ENCODE measurements around the gene GMEB2.
A peak's percentile ranks its signal among the peaks of the same experiment; 100 is the strongest.

Gene GMEB2

DNA sequence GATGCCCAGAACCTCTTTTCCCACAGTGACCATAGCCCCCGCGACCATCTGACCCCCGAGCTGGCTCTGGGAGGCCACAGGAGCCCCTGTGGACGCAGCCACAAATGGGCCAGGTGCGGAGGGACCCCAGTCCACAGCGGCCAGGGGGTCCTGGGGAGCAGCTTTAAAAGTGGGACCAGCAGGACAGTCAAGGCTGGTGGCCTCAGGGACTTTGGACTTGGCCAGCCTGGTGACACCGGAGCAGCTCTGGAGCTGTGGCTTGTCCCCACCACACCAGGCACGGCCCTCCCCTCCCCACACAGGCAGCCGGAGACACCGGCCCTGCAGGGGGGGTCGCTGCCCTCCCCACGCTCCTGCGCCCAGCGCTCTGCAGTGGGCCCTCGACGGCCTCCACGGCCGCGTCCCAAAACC, 69.4 kb downstream of the GMEB2 start:
- no peak overlapping the region for H3K4me3 ChIP-seq (replicated peaks; ENCODE audit: low read depth, low read length)
- TF ChIP-seq, protein P1, sequence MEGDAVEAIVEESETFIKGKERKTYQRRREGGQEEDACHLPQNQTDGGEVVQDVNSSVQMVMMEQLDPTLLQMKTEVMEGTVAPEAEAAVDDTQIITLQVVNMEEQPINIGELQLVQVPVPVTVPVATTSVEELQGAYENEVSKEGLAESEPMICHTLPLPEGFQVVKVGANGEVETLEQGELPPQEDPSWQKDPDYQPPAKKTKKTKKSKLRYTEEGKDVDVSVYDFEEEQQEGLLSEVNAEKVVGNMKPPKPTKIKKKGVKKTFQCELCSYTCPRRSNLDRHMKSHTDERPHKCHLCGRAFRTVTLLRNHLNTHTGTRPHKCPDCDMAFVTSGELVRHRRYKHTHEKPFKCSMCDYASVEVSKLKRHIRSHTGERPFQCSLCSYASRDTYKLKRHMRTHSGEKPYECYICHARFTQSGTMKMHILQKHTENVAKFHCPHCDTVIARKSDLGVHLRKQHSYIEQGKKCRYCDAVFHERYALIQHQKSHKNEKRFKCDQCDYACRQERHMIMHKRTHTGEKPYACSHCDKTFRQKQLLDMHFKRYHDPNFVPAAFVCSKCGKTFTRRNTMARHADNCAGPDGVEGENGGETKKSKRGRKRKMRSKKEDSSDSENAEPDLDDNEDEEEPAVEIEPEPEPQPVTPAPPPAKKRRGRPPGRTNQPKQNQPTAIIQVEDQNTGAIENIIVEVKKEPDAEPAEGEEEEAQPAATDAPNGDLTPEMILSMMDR (IDR thresholded peaks at IDR 0.05; ENCODE audit: low read length, missing control alignments) = no peak
- no peak for DNase-seq (ENCODE audit: low read depth)

- no peak for DNase-seq (ENCODE audit: low read depth)
- TF ChIP-seq, protein P1 (IDR thresholded peaks at IDR 0.05; ENCODE audit: low read length, missing control alignments) = no peak
- no peak overlapping the region for H3K4me3 ChIP-seq (replicated peaks; ENCODE audit: low read depth, low read length)
Observed at GRCh38 chr20:63556873-63557478, 69.9 kb downstream of the GMEB2 start.

- DNase-seq (ENCODE audit: low read depth) = no peak
- H3K4me3 ChIP-seq (replicated peaks; ENCODE audit: low read depth, low read length) = no peak overlapping the region
- TF ChIP-seq, protein P1 (IDR thresholded peaks at IDR 0.05; ENCODE audit: low read length, missing control alignments) = no peak
Observed at GRCh38 chr20:63555661-63556381, 71.1 kb downstream of the GMEB2 start.

- DNase-seq (ENCODE audit: low read depth) = no peak
- H3K4me3 ChIP-seq (replicated peaks; ENCODE audit: low read depth, low read length) = peak overlapping the region; percentile 66
- TF ChIP-seq, protein P1 (IDR thresholded peaks at IDR 0.05; ENCODE audit: low read length, missing control alignments) = no peak
Observed at GRCh38 chr20:63554361-63555278, 72.3 kb downstream of the GMEB2 start.

- H3K4me3 ChIP-seq (replicated peaks; ENCODE audit: low read depth, low read length) = peak within 1 kb of the TSS; percentile 66
- peak; percentile 26 for DNase-seq (ENCODE audit: low read depth)
- TF ChIP-seq, protein P1 (IDR thresholded peaks at IDR 0.05; ENCODE audit: low read length, missing control alignments) = no peak
Observed at GRCh38 chr20:63553933-63554290, 73.0 kb downstream of the GMEB2 start, which contains the start of gene FNDC11. Gene FNDC11, plus strand, starts transcription at chr20:63554159. Its CDS starts 1,505 bp downstream, at chr20:63555664.

DNA sequence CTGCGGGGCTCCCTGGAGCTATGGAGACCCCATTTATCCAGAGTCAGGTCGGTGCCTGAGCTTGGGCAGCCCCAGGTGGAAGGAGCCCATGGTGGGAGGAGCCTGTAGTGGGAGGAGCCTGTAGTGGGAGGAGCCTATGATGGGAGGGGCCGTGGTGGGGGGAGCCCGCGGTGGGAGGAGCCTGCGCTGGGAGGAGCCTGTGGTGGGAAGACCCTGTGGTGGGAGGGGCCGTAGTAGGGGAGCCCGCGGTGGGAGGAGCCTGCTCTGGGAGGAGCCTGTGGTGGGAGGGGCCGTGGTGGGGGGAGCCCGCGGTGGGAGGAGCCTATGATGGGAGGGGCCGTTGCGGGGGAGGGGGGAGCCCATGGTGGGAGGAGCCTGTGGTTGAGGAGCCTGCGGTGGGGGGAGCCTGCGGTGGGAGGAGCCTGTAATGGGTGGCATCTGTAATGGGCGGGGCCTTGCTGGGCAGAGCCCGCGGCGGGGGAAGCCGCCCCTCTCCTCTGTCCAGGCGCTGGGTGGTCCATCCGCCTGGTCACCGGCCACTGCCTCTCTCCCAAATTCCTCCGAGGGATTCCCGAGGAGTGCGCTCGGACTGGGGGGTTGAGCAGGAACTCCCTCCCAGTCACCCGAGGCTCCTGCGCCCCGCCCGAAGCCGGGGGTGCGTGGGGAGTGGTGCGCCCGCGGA, 73.5 kb downstream of the GMEB2 start:
- peak overlapping the region; percentile 66 for H3K4me3 ChIP-seq (replicated peaks; ENCODE audit: low read depth, low read length)
- DNase-seq (ENCODE audit: low read depth) = peak; percentile 91
- TF ChIP-seq, protein P1 (IDR thresholded peaks at IDR 0.05; ENCODE audit: low read length, missing control alignments) = no peak

Data from fibroblast of pulmonary artery (primary cell).